GM18858 (cell line): ENCODE results near the gene CTLA4.

Source experiments
- ATAC-seq: cut with Tn5 transposase; IDR thresholded peaks from one replicate; pipeline ENCODE4 v1.9.1; 2021; ENCODE audit not compliant: unreplicated experiment

Gene CTLA4

DNA sequence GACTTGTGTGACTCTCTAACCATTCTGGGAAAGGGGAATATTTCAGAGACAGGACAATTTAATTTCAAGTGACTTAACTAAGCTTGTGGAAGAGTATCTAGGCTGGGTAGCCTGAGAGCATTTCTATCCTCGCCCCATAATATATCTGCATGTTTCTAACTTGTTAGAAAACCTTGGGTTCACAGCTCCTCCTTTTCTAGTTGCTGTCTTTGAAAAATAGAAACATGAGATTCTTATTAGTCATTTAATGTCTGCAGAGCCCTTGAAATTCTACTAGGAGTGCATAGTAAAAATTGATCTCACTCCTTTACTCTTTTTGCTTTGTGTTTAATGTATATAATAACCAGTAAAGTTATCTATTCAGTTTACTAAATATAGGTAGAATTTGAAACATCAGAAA lies 22.4 kb downstream of the CTLA4 start:
- ATAC-seq = no peak

DNA sequence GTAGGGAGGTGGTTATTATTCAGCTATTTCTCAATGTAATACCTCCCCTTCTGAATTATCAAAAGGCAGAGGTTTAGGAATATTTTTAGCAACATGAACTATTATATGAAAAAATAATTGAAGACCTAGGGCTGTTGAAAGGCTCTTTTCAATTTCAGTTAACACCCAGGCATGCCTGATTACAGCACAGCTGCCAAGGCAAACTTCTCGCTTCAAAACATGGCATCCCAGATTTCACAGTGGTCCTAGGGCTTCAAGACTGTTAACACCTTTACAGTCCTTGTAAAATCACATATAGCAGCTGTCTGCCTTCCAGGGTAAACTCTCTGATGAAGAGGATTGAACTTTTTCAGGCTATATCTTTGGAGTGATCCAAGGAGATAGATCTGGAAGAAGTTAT lies 23.2 kb downstream of the CTLA4 start:
- no peak for ATAC-seq

DNA sequence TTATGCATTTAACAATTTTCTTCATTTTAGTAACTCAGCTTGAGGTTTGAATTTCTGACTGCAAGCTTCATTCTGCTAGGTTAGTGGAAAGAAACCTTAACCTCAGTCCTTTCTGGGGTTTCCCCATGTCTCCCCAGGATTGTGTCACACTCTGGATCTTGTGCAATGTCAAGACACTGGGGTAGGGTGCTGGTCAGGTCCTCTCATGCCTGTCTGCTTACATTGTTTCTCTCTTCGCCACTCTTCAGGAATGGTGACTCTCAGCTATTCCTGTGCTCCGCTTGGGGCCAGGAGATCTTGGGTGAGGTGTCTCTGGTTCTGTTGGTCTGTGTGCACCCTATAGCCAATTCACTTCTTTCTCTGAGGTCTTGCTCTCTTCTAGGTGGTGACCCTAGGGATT lies 23.9 kb downstream of the CTLA4 start:
- ATAC-seq = no peak

DNA sequence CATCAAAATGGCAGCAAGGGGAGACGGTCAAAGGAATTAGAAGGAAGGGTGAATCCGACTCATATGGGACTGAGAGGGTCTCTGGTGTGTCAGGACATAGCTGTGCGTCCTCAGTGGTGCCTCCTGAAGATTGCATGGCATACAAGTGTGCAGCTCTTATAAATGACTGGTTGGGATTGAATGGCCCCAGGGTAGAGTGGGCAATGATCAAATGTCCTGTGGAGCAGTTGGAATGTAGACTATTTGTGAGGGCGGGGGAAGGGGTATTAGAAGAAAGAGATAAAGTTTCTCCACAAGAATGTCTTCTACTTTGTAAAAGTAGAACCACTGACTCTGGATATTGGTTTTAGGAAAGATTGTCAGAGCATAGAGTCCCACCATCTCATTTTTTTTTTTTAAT lies 24.6 kb downstream of the CTLA4 start:
- no peak for ATAC-seq

DNA sequence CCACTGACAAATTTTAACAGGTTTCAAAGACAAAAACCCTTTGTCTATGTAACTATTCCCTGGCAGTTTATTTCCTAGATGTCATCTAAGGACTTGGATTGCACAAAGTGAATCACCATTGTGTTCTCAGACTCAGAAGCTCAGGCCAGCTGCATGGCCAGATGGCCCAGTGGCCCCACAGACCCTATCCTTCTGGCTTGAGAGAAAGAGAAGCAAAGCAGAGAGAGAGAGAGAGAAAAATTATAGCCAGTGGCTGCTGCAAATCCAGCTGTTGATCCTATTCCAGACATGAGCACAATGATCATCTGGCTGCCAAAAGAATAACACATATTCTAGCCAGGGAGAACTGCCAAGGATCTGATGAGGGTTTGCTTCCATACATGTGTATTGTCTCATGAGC lies 25.8 kb downstream of the CTLA4 start:
- no peak for ATAC-seq

DNA sequence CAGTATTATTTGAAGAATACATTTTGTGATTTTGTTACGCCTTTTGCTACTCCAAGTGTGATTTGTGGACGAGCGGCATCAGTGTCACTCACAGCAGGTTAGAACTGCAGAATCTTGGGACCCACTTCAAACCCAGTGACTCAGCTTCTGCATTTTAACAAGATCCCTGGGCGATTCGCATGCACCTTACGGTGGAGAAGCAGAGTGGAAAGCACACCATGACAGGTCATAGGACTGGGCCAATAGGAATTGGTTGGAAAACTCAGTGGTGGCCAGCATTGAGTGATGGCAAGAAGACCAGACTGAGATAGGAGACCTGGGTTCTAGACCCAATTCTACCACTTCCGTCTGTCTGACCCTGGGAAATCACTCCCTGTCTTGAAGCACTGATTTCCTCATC lies 26.3 kb downstream of the CTLA4 start:
- no peak for ATAC-seq

DNA sequence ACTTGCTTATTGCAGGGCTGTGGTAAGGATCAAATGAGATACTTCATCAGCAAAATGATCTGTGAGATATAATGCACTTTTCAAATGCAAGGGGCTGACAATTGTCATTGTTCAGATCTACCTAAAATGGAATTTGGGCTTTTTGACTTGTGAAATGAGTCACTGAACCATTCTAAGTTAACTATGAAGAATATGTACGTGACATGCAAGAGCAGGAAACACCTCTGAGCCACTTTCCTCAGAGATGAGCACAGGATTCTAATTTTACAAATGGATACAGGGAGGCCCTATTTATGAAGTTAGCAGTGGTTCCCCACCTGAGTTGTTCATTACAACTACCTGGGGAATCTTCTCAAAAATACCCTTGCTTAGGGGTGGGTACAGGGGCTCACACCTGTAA lies 26.7 kb downstream of the CTLA4 start:
- no peak for ATAC-seq

DNA sequence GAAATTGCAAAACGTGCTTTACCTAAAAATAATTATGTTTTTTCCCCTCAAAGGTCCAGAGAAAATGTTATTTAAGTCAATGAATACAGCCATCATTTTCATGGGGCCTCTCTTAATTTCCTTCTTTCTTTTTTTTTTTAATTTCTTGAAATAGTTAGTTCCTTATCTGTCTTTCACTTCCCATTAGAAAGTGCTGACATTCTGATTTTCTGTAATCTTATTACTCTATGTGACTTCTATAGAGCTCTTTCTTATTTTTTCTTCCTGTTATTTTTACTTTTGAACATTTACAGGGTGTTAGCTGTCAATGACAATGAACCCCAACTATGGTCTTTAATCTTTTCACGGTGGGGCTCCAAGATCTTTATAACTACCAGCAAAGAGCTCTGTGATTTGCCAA lies 30.0 kb downstream of the CTLA4 start:
- no peak for ATAC-seq

DNA sequence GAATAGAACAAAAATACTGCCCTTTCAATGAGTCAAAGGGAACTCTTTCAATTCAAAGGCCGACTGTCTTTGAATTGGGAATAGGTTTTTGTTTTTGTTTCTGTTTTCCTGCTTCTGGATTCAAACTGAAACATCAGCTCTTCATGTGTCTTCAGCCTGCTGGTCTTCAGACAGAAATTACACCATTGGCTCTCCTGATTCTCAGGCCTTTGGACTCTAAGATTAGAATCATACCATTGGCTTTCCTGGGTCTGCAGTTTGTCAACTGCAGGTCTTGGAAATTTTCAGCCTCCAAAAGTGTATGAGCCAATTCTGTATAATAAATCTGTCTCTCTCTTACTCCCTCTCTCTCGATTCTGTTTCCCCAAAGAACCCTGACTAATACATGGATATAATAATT lies 31.1 kb downstream of the CTLA4 start:
- ATAC-seq = no peak

DNA sequence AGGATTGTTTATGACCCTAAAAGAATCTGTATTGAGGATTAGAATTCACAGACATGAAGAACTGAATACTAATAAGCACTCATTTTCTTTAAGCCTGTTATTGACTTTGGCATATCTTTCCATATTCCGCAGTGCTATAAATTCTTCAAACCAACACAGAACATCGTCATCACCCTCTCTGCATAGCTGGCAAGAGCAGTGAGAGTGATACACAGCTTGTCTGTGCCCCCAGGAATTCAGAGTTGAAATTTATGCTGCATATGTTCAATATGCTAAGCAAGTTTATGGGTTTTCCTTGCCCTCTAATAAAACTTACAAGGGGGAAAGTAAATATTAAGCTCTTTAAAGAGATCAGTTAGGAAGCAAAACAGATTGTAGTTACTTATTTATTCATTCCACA lies 32.7 kb downstream of the CTLA4 start:
- no peak for ATAC-seq

DNA sequence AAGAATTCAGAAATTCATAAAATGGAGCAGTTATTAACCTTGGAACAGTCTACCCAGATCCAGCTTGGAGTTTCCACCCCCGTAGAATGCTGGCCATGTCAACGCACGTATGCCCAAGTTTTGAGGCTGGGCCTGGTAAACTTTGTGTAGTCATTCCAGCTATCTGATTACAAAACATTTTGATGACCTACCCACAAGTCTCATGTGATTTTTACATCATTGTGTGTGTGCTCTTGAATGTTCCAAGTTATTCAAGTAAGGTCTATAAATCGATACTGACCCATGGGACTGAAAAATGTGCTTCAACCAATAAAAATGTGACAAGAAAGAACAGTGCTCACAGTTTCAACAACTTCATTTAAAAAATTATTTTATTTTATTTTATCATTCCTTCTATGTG lies 36.5 kb downstream of the CTLA4 start:
- no peak for ATAC-seq

DNA sequence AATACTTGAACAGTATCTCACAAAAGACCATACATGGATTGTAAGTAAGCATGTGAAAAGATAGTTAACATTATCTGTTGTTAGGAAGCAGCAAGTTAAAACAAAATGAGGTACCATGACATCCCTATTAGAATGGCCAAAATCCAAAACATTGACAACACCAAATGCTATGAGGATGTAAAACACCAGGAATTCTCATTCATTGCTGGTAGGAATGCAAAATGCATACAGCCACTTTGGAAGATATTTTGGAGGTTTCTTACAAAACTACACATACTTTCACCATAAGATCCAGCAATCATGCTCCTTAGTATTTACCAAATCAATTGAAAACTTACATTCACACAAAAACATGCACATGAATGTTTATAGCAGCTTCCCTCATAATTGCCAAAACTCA lies 38.1 kb downstream of the CTLA4 start:
- ATAC-seq = no peak

DNA sequence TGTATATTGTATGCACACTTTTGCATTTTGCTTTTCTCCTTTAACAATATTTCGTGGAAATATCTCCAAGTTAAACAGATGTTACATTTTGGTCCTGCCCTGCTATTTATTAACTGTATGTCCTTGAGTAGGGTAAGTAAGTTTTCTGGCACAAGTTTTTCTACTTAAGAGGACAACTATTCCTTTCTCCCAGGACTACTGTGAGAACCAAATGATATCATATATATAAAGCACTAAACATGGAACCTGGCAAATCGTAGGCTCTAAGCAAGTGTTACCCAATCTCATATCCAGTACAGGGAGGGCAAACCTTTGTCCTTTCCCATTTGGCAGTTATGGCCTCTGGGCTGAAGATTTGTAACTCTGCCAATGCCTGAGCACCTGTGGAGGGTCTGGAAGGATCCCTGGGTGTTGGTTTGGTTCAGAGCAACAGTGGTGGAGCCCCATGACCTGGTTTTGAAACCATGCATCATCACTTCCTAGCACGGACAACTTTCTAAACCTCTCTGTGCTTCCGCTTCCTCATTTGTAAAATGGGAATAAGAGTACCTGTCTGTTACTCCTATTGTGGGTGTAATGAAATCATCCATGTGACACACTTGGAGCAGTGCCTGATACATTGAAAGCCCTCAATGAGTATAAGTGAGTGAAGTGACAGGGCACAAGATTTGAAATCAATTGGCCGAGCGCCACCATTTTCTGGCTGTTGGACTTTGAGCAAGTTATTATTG lies 40.7 kb downstream of the CTLA4 start:
- no peak for ATAC-seq

DNA sequence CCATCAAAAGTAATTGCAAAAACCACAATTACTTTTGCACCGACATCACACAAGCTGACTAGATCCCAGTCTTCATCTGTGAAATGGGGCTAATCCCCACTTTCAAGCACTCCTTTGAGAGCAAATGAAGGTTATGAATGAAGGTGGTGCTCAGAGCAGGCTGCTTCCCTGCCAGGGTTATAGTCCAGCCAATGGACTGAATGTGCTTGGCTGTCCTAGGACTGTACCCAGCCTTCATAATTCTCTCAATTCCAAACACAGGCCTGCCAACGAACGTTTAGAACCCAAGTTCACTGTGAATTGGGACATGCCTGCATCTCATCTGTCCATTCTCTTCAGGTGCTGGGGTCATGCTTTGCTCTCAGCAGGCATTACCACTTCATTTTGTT lies 41.2 kb downstream of the CTLA4 start:
- no peak for ATAC-seq

DNA sequence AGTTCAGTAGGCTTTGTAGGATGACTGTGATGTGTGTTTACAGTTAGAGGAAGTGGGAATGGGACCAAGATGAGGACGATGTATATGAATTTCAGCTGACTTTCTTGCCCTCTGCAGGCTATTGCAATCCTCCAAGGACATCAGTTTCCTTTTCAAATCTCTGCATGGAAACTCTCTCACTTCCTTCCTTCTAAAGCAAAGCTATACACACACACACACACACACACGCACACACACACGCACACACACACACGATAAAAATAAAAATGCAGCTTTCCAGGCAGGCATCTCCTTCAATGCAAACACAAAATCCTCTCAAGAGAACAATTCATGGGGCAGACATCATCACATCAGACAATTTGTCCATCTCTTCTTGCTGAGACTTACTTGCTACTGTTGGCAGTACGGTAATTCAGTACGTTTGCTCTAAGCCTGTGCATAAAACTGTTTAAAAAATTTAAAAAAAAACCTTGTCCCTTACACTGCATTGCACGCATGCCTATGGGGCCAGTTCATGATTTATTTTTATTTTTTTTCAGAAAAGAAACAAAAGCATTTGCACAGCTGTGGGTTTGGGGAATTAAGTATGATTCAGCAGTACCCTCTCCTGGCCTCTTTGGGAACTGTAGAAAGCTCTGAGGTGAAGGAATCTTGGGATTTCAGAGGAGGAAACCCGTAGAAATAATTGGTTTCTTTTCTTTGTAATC lies 41.8 kb downstream of the CTLA4 start:
- ATAC-seq = no peak

DNA sequence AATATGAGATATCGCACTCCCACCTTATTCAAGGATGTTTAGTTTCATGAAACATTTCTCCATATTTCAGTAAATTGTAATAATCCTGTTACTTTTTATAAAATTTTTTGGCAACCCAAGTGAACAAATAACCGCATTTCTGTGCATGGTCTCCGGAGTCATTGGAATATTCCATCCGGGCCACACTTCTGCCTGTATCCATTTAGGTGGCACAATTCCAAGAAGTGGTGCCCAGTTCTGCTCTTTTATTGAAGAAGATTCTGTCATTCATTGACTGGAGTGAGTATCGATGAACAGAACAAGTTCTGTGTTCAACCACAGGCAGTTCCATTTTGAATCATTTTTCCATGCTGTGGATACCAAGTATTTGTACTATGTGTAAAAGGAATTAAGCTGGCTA lies 42.4 kb downstream of the CTLA4 start:
- no peak for ATAC-seq

DNA sequence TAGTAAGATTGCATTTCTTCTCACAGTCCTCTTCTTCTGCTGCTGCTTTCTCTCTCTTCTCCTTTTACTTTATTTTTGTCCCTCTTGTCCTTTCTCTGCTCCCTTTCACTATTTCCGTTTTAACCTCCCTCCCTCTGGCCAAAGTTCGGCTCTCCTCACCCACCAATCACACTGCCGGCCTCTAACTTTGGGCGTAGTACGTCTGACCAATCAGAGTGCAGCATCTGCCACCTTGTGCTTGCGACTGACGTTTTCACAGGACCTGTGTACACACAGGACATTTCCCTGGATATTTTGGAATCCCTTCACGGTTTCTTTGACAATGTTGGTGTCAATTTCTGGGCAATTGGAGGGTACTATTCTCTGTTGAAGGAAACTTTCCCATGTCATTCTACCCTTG lies 46.4 kb downstream of the CTLA4 start:
- ATAC-seq = no peak

DNA sequence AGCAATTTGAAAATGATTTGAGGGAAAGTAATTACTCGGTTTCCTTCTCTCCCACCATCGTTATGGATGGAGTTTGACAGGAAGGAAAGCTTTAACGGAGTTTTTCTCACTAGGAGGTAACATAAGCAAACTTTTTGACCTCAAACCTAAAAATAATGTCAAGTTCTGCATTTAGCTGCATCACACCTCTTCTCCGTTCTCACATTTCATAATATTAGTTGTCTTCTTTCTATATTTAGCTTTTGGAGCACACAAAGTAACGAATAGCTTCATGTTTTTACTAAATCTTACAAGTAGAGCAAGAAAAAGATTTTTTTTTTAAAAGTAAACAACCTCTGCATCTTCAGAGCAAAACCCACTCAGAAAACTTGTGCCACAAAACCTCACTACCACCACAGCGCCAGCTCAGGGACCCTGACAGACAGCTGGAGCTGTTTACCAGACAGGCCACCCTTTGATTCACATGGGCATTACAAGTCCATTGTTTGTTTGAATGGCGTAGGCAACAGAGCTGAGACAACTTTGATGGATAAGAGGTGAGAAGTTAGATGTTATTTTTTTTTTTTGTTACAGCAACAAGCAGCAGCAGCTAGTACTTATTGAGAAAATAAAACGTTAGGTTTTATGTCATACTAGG lies 47.1 kb downstream of the CTLA4 start:
- ATAC-seq = no peak

DNA sequence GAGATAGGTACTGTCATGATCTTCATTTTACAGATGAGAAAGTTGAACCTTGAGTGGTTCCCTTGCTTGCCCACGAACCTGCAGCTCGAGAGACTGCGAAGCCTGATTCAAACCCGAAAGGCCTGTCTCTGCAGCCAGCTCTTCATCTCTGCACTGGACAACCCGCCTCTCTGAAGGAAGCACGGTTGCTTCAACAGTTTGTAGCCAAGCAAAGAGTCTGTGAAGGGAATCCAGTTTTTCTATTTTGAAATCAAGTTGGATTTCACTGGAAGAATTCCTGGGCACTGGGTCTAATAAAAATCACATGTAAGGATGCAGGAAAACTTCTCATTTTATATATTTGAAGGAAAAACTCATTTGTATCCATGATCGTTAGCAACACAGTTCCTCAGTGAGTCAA lies 47.7 kb downstream of the CTLA4 start:
- ATAC-seq = no peak

DNA sequence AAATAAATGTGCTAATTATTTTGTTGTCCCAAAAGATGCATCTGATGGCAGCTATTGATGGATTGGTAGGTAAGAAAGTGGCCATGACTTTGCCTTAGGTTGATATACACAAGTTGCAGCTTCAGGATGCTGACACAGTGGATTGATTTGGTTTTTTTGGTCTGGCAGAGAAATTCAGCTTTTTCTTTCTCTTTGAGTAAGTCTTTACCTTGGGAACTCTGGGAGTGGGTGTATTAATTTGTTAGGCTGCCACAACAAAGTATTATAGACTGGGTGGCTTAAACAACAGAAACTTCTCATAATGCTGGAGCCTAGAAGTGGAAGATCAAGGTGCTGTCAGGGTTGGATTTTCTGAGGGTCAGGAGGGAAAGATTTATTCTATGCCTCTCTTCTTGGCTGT lies 49.2 kb downstream of the CTLA4 start:
- no peak for ATAC-seq

DNA sequence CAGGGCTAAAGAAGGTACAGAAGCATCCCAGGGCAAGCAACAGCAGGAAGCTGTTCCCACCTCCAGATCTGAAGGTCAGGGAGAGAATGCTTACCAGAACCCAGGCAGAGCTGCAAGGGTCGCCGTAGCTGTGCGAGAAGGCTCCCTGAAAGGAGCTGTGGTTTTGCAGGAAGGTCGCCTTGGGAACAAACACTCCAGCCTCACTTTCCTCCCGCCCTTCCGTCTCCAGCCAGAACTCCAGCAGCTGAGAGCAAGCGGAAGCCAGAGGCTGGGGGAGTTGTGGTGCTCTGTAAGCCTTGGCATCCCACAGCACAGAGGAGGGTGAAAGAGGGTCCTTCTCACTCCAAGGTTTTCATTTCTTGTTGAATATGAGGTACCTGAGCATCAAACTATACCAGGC lies 50.7 kb downstream of the CTLA4 start:
- no peak for ATAC-seq

DNA sequence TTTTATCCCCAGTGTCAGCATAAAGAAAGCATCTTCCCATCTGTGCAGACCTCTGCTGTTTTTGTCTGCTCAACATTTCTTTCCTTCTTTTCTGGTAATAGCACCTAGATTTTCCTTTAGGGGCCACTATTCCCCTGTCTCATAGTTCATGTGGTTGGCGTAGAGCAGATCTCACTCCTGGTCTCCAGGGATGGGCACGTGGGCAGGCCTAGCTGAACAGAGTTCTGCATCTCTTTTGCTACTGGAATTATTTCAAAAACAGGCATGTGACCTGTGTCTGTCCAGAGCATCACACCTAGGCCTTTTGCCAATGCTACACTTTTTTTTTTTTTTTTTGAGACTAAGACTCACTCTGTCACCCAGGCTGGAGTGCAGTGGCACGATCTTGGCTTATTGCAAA lies 51.3 kb downstream of the CTLA4 start:
- ATAC-seq = no peak
